Activated effector memory CD4-positive, alpha-beta T cell treated with anti-CD3 and anti-CD28 coated beads, Interleukin-2, amount 50 U/mL, for 16 hours (primary cell): ENCODE results near the gene VAMP1.
A peak's percentile ranks its signal among the peaks of the same experiment; 100 is the strongest.

Experiments
- DNase-seq: peaks from one replicate; pipeline ENCODE4 v3.0.0-alpha.2; 2020

The VAMP1 gene

GRCh38 chr12:6423267-6424007 lies 47.0 kb downstream of the VAMP1 start:
- DNase-seq = peak; percentile 89

- DNase-seq = no peak
Observed at GRCh38 chr12:6420364-6420763, 50.1 kb downstream of the VAMP1 start.

GRCh38 chr12:6418796-6419195 lies 51.7 kb downstream of the VAMP1 start:
- DNase-seq = no peak

GRCh38 chr12:6416596-6416995 lies 53.9 kb downstream of the VAMP1 start:
- DNase-seq = no peak
